ENCODE results near the gene SLC9A9.
"Not testable (repeated sequence)": the region's sequence is repeated elsewhere in the genome, so short reads cannot be mapped to it uniquely, and the experiment has no call there.

SLC9A9 gene

GRCh38 chr3:143535994-143536784 is 312.1 kb downstream of the SLC9A9 start:
- no peak for DNase-seq

- no peak for DNase-seq
Observed at GRCh38 chr3:143533391-143533790, 314.9 kb downstream of the SLC9A9 start.

GRCh38 chr3:143532091-143532490 is 316.2 kb downstream of the SLC9A9 start:
- no peak for DNase-seq

DNA sequence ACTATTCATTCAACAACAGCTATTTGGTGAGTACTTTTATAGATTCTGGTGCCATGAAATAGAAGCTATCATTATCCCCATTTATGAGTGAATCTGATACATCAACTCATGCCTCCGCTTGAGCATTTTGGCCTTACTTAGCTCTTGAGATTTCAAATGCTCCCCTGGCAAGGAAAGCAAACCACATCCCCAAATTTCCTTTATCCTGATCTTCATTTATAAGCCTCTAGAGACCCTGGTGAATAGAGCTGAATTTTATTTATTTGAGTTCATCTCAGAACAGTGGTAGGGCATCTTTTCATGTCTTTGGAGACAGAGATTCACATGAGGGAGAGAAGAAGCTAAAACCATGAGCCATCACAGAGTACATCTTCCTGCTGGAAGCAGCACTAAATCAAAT is 317.2 kb downstream of the SLC9A9 start:
- DNase-seq, result no peak

DNA sequence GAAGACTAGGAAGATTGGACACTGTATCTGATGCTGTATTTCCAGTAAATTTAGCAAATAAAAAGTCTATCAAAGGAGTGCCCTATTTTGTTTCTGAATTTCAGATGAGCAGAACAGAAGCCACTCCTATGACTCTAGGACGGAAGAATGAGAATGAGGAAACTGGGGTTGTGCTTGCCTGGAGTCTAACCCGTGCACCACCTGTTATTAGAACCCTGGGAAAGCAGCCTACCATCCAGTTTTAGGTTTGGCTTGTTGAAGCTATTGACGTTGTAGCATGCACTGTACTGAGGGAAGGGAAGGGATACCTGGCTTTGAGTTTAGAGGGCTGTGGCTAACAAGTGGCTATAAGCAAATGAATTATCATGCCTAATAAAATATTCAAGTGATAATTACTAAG is 318.5 kb downstream of the SLC9A9 start:
- DNase-seq, result no peak

GRCh38 chr3:143529018-143529478 is 319.2 kb downstream of the SLC9A9 start:
- DNase-seq, result no peak

DNA sequence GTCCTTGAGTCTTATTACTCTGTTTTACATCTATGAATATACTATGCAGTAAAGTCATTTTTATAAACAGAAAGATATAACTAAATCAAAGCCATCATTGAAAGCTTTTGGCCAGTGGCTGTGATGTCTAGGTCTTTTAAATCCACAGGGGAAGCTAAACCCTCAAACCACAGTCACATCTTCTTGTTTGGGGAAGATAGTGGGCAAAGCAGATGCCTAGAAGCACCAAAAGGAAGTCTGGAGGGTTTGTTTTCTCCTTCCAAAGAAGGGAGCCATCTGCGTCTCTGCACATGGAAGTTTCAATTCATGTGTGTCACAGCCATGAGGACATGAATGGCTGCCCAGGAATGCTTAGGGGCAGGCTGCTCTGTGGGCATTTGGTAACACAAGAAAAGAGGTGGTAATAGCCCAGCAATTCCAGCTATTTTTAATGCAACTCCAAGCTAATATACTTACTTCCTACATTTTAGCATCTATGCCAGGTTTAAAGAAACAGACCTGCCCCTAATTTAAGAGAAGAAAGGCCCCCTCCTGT is 322.2 kb downstream of the SLC9A9 start:
- no peak for DNase-seq

DNA sequence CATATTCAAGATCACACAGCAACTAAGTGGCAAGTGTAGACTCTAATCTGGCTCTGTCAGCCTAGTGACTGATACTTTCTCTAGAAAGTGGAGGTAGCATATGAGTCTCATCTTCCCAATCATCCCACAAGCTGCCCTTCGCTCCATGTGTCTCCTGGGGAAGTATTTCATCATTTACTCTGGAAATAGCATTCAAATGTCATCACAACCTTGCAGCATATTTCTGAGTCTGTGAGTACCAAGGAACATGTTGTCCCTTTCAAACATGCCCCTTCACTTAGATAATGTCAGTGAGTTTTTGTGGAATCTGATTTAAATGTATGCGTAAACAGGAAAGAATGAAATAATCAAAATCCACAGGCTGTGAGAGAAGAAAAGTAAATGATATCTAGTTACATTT is 322.9 kb downstream of the SLC9A9 start:
- no peak for DNase-seq

- DNase-seq, result no peak
Observed at GRCh38 chr3:143521803-143522202, 326.5 kb downstream of the SLC9A9 start.

DNA sequence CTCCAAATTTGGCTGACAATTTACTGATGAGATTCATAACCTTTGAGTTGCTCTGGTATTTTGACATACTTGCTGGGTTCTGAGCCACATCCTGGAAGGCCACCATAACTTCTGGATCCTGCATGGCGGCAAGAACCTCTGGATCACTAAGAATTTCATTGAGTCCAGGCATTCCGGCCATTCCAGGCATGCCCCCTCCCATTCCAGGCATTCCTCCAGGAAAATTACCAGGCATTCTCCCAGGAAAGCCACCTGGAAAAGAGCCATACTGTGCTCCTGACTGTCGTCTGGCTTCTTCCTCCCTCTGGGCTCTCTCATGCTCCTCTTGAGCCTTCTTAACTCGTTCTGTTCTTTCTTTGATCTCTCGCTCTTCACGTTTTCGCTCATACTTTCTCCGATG is 331.1 kb downstream of the SLC9A9 start:
- DNase-seq, result not testable (repeated sequence)

DNA sequence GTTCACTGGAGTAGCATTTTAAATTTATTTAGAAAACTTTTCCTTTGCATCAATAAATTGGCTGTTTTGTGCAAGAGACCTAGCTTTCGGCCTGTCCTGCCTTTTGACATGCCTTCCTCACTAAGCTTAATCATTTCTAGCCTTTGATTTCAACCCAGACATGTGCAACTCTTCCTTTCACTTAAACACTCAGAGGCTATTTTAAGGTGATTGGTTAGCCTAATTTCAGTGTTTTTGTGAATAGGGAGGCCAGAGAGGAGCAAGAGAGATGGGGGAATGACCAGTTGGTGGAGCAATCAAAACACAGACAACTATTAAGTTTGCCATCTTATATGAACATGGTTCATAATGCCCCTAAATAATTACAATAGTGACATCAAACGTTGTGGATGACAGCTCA is 333.4 kb downstream of the SLC9A9 start:
- DNase-seq, result no peak

- no peak for DNase-seq
Observed at GRCh38 chr3:143514109-143514508, 334.2 kb downstream of the SLC9A9 start.

DNA sequence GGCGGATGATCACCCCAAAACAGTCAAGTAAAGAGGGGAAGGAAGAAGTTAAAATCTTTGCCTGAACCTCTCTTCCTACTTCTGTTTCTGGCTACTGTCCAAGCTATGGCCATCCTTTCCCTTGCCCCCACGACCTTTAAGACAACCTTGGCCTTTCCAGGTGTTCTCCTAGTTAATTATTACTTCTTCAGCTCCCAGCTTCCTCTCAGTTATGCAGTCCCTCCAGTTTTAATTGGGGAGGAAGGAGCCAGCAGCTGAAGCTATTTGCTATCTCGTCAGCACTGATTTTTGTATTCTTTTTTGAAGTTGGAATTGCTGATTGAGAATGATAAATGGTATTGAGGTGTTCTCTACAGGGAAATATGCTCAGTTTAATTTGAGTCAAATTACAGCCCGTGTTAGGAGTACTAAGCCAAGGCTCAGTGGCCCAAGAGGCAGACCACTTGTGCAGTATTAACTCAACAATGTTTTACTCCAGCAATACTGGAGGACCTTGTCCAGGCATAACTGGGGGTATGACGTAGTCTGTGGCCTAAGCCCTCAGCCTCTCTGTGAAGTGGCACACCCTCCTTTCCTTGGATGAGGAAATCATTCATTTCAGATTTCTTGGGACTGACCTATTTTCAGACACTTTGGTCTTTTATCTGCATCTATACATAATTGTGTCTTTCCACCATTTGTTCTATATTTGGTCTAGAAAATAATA is 336.9 kb downstream of the SLC9A9 start:
- no peak for DNase-seq

DNA sequence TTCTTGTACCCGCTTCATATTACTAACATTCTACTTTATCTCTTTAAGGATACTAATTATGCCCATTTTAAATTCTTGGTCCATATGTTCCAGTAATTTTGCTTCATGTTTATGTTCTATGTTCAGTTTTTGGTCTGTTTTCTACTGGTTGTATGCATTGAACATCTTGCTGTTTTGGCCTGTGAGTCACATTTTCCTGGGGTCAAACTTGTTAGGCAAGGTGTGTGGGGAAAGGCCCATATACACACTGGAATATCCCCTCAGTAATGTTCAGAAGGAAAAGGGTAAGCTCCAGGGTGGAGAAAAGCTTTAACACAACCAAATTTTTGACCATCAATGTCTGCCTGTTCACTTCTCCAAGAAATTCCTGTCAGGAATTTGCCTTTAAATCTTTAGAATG is 337.7 kb downstream of the SLC9A9 start:
- no peak for DNase-seq

DNA sequence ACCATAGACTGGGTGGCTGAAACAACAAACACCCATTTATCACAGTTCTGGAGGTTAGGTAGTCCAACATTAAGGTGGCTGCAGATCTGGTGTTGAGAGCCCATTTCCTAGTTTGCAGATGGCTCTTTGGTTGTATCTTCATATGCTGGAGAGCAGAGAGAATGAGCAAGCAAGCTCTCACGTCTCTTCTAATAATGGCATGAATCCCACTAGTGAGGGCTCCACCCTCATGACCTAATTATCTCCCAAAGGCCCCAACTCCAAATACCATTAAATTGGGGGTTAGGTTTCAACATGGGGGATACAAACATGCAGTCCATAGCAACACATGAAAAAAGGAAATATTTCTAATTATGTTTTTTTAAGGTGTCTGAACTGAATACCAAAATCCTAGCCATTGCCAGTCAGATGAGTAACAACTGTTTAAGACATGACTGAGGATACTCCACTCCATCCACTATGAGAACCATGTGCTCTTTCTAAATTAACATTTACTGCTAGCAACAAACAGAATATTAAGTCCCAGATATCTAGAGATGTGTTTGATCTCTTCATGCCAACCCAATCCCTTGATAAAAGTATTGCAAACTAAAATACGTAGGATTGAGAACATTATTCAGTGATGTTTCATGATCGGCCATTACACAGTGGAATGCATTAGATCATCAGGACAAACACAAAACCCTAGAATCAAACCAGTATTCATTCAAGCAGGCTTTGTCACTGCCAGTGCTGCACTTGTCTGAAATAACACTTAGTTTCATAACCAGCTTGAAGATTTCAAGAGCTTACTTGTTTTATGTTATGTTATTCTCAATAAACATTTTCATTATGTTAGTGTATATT is 340.3 kb downstream of the SLC9A9 start:
- DNase-seq, result no peak

DNA sequence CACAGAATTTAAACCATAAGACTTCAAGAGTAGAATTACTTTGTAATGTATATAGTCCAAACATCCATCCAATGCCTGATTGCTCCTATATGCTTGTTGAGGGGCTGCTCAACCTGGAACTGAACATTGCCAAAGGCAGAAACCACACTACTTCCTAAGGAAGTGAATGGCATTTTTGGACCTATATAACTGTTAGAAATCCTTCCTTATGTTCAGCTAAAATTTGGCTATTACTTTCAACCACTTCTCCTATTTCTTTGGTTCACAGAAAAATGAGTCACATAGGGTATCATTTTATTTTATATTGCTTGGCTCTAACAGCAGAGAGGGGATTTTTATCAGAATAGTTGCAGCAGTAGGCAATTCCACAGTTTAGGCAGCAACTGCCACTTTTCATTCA is 342.1 kb downstream of the SLC9A9 start:
- DNase-seq, result no peak

DNA sequence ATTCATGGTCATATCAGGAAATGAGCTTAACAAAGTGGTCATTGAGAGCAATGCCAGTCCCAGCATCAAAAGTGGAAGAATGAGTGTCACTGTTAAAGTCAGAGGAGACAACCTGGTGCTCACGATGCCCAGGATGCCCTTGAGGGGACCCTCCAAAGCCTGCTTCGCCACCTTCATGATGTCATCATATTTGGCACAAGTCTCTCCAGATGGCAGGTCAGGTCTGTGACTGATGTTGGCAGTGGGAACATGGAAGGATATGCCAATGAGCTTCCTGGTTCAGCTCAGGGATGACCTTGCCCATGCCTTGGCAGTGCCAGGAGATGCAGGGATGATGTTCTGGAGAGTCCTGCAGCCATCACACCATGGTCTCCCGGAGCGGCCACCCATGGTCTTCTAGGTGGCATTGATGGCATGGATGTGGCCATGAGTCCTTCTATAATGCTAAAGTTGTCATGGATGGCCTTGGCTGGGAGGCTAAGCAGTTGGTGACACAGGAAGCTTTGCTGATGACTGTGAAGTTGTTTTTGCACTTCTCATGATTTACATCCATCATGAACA is 344.9 kb downstream of the SLC9A9 start:
- no peak for DNase-seq

GRCh38 chr3:143502081-143502480 is 346.2 kb downstream of the SLC9A9 start:
- DNase-seq, result no peak

GRCh38 chr3:143497382-143497781 is 350.9 kb downstream of the SLC9A9 start:
- DNase-seq, result no peak

DNA sequence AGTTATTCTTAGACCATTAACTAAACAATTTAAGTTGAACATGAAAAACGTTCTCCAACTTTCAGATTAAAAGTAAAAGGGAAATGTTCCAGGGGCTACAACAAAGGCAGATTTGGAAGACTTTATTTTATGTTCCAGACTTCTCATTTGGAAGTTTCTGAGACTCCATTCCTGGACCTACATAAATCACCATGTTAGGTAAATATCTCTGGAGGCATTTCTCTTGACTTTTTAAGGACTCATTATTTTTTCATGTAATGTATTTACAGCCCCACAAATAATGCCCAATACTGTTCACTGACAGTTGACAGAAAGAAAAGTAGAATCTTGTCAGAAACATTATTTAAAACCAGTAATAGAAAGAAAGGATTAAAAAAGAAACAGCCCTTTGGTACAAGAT is 352.1 kb downstream of the SLC9A9 start:
- no peak for DNase-seq

GRCh38 chr3:143495527-143495926 is 352.7 kb downstream of the SLC9A9 start:
- DNase-seq, result no peak

GRCh38 chr3:143486611-143487010 is 361.7 kb downstream of the SLC9A9 start:
- DNase-seq, result no peak

All from activated CD4-positive, alpha-beta T cell treated with anti-CD3 and anti-CD28 coated beads, Interleukin-2, amount 50 U/mL, for 4 hours (primary cell).